H1 (cell line): ENCODE results near the gene OR14A16. TPM values are rescaled to one million over a fixed set of nuclear protein-coding genes. Genes with fewer than 3 reads are reported as not detected.

Source experiments
- CTCF ChIA-PET: fragments of 300-600 bp; sonication (Branson Sonifier 250); formaldehyde crosslinking; loops from one replicate; lab custom pipeline; 2021; ENCODE audit not compliant: partially characterized antibody; lab: Charles Lee
- POLR2A ChIA-PET: fragments of 300-600 bp; sonication (Branson Sonifier 250); formaldehyde crosslinking; loops from one replicate; lab custom pipeline; 2021; ENCODE audit warnings: inconsistent platforms; ENCODE audit not compliant: partially characterized antibody; lab: Charles Lee
- DNase-seq, 2 experiments: peaks; one replicate each; pipeline versions ENCODE4 v3.0.0 to v3.0.0-alpha.2; 2010 to 2022; ENCODE audit warnings: low spot score in 2 of 2, low read depth in 1 of 2, mixed read lengths in 1 of 2
- FAIRE-seq: peaks from 2 replicates; lab custom pipeline; 2011; peaks lifted over from hg19 to GRCh38; lab: Jason Lieb, UNC
- H2AFZ ChIP-seq: 2 replicates; pipeline ENCODE4 v1.8.1; 2012; ENCODE audit warnings: low read length, inconsistent platforms
- H2AK5ac ChIP-seq: 2 replicates; pipeline ENCODE4 v1.6.1; 2013; ENCODE audit warnings: low read depth, low read length
- H2BK120ac ChIP-seq: replicated peaks from 2 replicates; pipeline ENCODE3; 2013; ENCODE audit warnings: low read depth, low read length, inconsistent platforms
- H2BK12ac ChIP-seq: 2 replicates; pipeline ENCODE4 v1.6.1; 2013; ENCODE audit warnings: low read depth, low read length
- H2BK15ac ChIP-seq: 2 replicates; pipeline ENCODE4 v1.6.1; 2013; ENCODE audit warnings: low read length
- H2BK20ac ChIP-seq: 2 replicates; pipeline ENCODE4 v1.6.1; 2013; ENCODE audit warnings: low read length
- H2BK5ac ChIP-seq: 2 replicates; pipeline ENCODE4 v1.6.1; 2013; ENCODE audit warnings: low read depth, low read length
- H3K14ac ChIP-seq: 2 replicates; pipeline ENCODE4 v1.6.1; 2013; ENCODE audit warnings: inconsistent platforms; ENCODE audit not compliant: insufficient read length
- H3K18ac ChIP-seq: 2 replicates; pipeline ENCODE4 v1.6.1; 2013; ENCODE audit warnings: low read length; ENCODE audit errors: extremely low read depth
- H3K23ac ChIP-seq: 2 replicates; pipeline ENCODE4 v1.6.1; 2013; ENCODE audit warnings: inconsistent platforms; ENCODE audit not compliant: insufficient read length
- H3K23me2 ChIP-seq: 2 replicates; pipeline ENCODE4 v1.6.1; 2013; ENCODE audit warnings: low read depth, low read length
- H3K27ac ChIP-seq: 2 replicates; pipeline ENCODE4 v1.6.1; 2011; ENCODE audit warnings: low read depth, low read length, inconsistent platforms
- H3K27me3 ChIP-seq, 4 experiments: replicated peaks in 1 of 4; 1 replicate in 1 of 4; 2 replicates in 3 of 4; pipeline versions ENCODE4 v1.6.1 to v1.8.1; 2011 to 2013; ENCODE audit warnings: low read length in 3 of 4, mild to moderate bottlenecking in 3 of 4, inconsistent platforms in 2 of 4, mixed read lengths in 2 of 4, moderate library complexity in 1 of 4; ENCODE audit not compliant: control insufficient read depth in 3 of 4, insufficient read depth in 3 of 4; ENCODE audit errors: extremely low read depth in 1 of 4
- H3K36me3 ChIP-seq, 4 experiments: 2 replicates each; pipeline versions ENCODE4 v1.6.1 to v1.8.1; 2011 to 2013; ENCODE audit warnings: mild to moderate bottlenecking in 4 of 4, low read length in 3 of 4, moderate library complexity in 2 of 4, control low read depth in 1 of 4, inconsistent platforms in 1 of 4; ENCODE audit not compliant: insufficient read depth in 4 of 4, control insufficient read depth in 2 of 4
- H3K4ac ChIP-seq: replicated peaks from 2 replicates; pipeline ENCODE3; 2013; ENCODE audit warnings: low read length, low read depth, mixed read lengths, inconsistent platforms; ENCODE audit not compliant: insufficient read length
- H3K4me1 ChIP-seq, 4 experiments: replicated peaks in 1 of 4; 1 replicate in 1 of 4; 2 replicates in 3 of 4; pipeline versions ENCODE4 v1.6.1 to v1.8.1; 2011 to 2013; ENCODE audit warnings: low read length in 3 of 4, inconsistent platforms in 2 of 4, mixed read lengths in 1 of 4; ENCODE audit not compliant: insufficient read depth in 4 of 4, control insufficient read depth in 3 of 4
- H3K4me2 ChIP-seq, 2 experiments: 2 replicates each; pipeline versions ENCODE4 v1.6.1 to v1.8.1; 2011 to 2013; ENCODE audit warnings: low read depth in 2 of 2, low read length in 2 of 2, control low read depth in 1 of 2, inconsistent platforms in 1 of 2, mild to moderate bottlenecking in 1 of 2; ENCODE audit not compliant: insufficient read depth in 1 of 2
- H3K4me3 ChIP-seq, 4 experiments: fragments of 200-600, 300-600 bp in 1 of 4; sonication (generic), shearing (Covaris generic), sonication (Bioruptor Twin) in 1 of 4; 2 replicates each; pipeline versions ENCODE4 v1.5.1 to v1.8.1; 2011 to 2016; ENCODE audit warnings: low read length in 4 of 4, low read depth in 3 of 4, control low read depth in 2 of 4, inconsistent platforms in 2 of 4, mild to moderate bottlenecking in 2 of 4, mixed read lengths in 1 of 4, moderate library complexity in 1 of 4; ENCODE audit not compliant: insufficient read depth in 2 of 4; ENCODE audit errors: extremely low read depth in 1 of 4
- H3K56ac ChIP-seq: replicated peaks from 2 replicates; pipeline ENCODE3; 2013; ENCODE audit warnings: low read depth, mild to moderate bottlenecking, mixed read lengths, low read length, inconsistent platforms; ENCODE audit not compliant: insufficient read length
- H3K79me1 ChIP-seq: 2 replicates; pipeline ENCODE4 v1.6.1; 2013; ENCODE audit warnings: low read depth, low read length, control low read depth
- H3K79me2 ChIP-seq, 2 experiments: 2 replicates each; pipeline versions ENCODE4 v1.6.1 to v1.8.1; 2012 to 2013; ENCODE audit warnings: low read length in 2 of 2, mild to moderate bottlenecking in 2 of 2, inconsistent platforms in 1 of 2; ENCODE audit not compliant: insufficient read depth in 2 of 2, control insufficient read depth in 1 of 2
- H3K9ac ChIP-seq, 4 experiments: replicated peaks in 1 of 4; 1 replicate in 1 of 4; 2 replicates in 3 of 4; pipeline versions ENCODE4 v1.6.1 to v1.8.1; 2011 to 2013; ENCODE audit warnings: low read depth in 3 of 4, low read length in 3 of 4, control low read depth in 2 of 4, mild to moderate bottlenecking in 2 of 4, moderate library complexity in 2 of 4, inconsistent platforms in 1 of 4; ENCODE audit errors: extremely low read depth in 1 of 4
- H3K9me3 ChIP-seq, 2 experiments: 2 replicates each; pipeline versions ENCODE4 v1.6.1 to v1.8.1; 2012 to 2013; ENCODE audit warnings: mild to moderate bottlenecking in 2 of 2, moderate library complexity in 2 of 2, control low read depth in 1 of 2, inconsistent platforms in 1 of 2, low read depth in 1 of 2, low read length in 1 of 2, mixed read lengths in 1 of 2; ENCODE audit not compliant: insufficient read depth in 2 of 2
- H4K20me1 ChIP-seq, 2 experiments: replicated peaks in 1 of 2; 2 replicates each; pipeline versions ENCODE3 to v1.8.1; 2011 to 2013; ENCODE audit warnings: inconsistent platforms in 2 of 2, low read length in 2 of 2, mild to moderate bottlenecking in 1 of 2; ENCODE audit not compliant: insufficient read depth in 2 of 2, control insufficient read depth in 1 of 2
- H4K5ac ChIP-seq: 2 replicates; pipeline ENCODE4 v1.6.1; 2013; ENCODE audit warnings: low read length, low read depth, mixed read lengths, inconsistent platforms; ENCODE audit not compliant: insufficient read length
- H4K8ac ChIP-seq: 2 replicates; pipeline ENCODE4 v1.8.0; 2013; ENCODE audit warnings: mild to moderate bottlenecking, moderate library complexity, low read length, inconsistent platforms; ENCODE audit not compliant: insufficient read depth; ENCODE audit errors: extremely low read depth
- H4K91ac ChIP-seq: replicated peaks from 2 replicates; pipeline ENCODE3; 2013; ENCODE audit warnings: low read length, mixed read lengths, inconsistent platforms; ENCODE audit not compliant: insufficient read length
- CBX5 ChIP-seq: fragments of 300-800, 300-1000 bp; sonication (generic); IDR thresholded peaks from 2 replicates; pipeline ENCODE4 v1.7.1; 2016; ENCODE audit warnings: antibody characterized with exemption, low read length, low read depth
- CHD1 ChIP-seq: IDR thresholded peaks from 2 replicates; pipeline ENCODE4 v1.6.1; 2012; ENCODE audit warnings: low read depth, low read length, improper control_type of control experiment
- CHD2 ChIP-seq: IDR thresholded peaks from 2 replicates; pipeline ENCODE4 v1.6.1; 2012; ENCODE audit warnings: low read length, improper control_type of control experiment
- E2F6 ChIP-seq: IDR thresholded peaks from 2 replicates; pipeline ENCODE4 v1.6.1; 2012; ENCODE audit warnings: inconsistent platforms
- GTF2F1 ChIP-seq: IDR thresholded peaks from 2 replicates; pipeline ENCODE4 v1.6.1; 2012; ENCODE audit warnings: low read depth, low read length, improper control_type of control experiment, borderline replicate concordance
- KDM4A ChIP-seq: IDR thresholded peaks from one replicate; pipeline ENCODE4 v1.7.1; 2012; ENCODE audit warnings: low read depth, mild to moderate bottlenecking, moderate library complexity, low read length, inconsistent platforms; ENCODE audit not compliant: severe bottlenecking
- KDM5A ChIP-seq: fragments of 200-600 bp; IDR thresholded peaks from 2 replicates; pipeline ENCODE4 v1.7.1; 2012; ENCODE audit warnings: mild to moderate bottlenecking, low read length, inconsistent platforms, mixed read lengths
- RBBP5 ChIP-seq: IDR thresholded peaks from 2 replicates; pipeline ENCODE4 v1.7.1; 2012; ENCODE audit warnings: low read depth, mild to moderate bottlenecking, inconsistent platforms, low read length, moderate library complexity, borderline replicate concordance
- SIX5 ChIP-seq: IDR thresholded peaks from 2 replicates; pipeline ENCODE4 v1.6.1; 2011; ENCODE audit warnings: mild to moderate bottlenecking, low read depth, low read length
- SRF ChIP-seq: IDR thresholded peaks from 2 replicates; pipeline ENCODE4 v1.6.1; 2011; ENCODE audit warnings: mild to moderate bottlenecking, low read depth, low read length, moderate library complexity
- TBP ChIP-seq: IDR thresholded peaks from 2 replicates; pipeline ENCODE4 v1.6.1; 2011; ENCODE audit warnings: low read depth, low read length, improper control_type of control experiment
- TEAD4 ChIP-seq: IDR thresholded peaks from 2 replicates; pipeline ENCODE4 v1.6.1; 2012; ENCODE audit warnings: low read depth, low read length, inconsistent platforms, mixed read lengths
- ZNF274 ChIP-seq: IDR thresholded peaks from 2 replicates; pipeline ENCODE4 v1.7.0; 2012; ENCODE audit warnings: low read length, borderline replicate concordance; ENCODE audit errors: extremely low read depth
- WGBS, 2 experiments: shearing (Covaris generic) in 1 of 2; methylation state at CpG; one replicate each; pipeline versions ENCODE4 v1.1.6 to v1.1.7; 2013 to 2015; ENCODE audit warnings: low lambda C conversion rate in 2 of 2, mixed read lengths in 2 of 2, inconsistent platforms in 1 of 2, low coverage in 1 of 2, missing lambda C conversion rate in 1 of 2; ENCODE audit not compliant: insufficient replicate concordance in 2 of 2, insufficient coverage in 1 of 2, insufficient read length in 1 of 2; ENCODE audit errors: extremely low coverage in 1 of 2, missing lambda C conversion rate in 1 of 2; 5-methylcytosine and 5-hydroxymethylcytosine counted together
- polyA plus RNA-seq, 7 experiments: library from polyadenylated mRNA; depleted of rRNA in 3 of 7; stranded (reverse) in 5 of 7; unstranded in 2 of 7; fragments of >200 nt in 5 of 7; fragments of 200-250 nt in 2 of 7; gene quantifications; 1 replicate in 5 of 7; 2 replicates in 1 of 7; 4 replicates in 1 of 7; pipeline versions ENCODE4 v1.2.1 to v1.2.3, GENCODE V29; 2011 to 2013; ENCODE audit warnings: missing spikeins in 2 of 7, mixed read lengths in 2 of 7
- total RNA-seq: library from RNA; stranded (reverse); fragmentation: NEBNext Ultra II Directional; extraction: Animal tissue kit (Norgen Biotek cat#: 25700); gene quantifications from 2 replicates; pipeline ENCODE4 v1.2.1, GENCODE V29; 2021

Gene OR14A16
- total and polyA plus RNA-seq, 2 of the 8 experiments (the other 6 are each of a cell fraction or from before 2014, with no cell fraction given), result not detected

- Histone ChIP-seq H3K27ac (no peak overlapping the region), H2BK120ac (no peak overlapping the region), H3K4ac (no peak overlapping the region), H4K8ac (no peak overlapping the region), H2AK5ac (no peak overlapping the region), H3K9ac (no peak overlapping the region; a peak in 1 of 7 replicates), H2AFZ (no peak overlapping the region), H4K5ac (no peak overlapping the region), H4K91ac (no peak overlapping the region), H2BK12ac (no peak overlapping the region), H3K4me1 (no peaks in the 10 kb centered on the region; a peak in 1 of 7 replicates), H2BK15ac (no peak overlapping the region), H3K14ac (no peak overlapping the region), H3K23me2 (no peaks in the 10 kb centered on the region), H3K9me3 (peaks cover 53 to 79% of the 10 kb centered on the region in 2 experiments; a peak in 3 of 4 replicates), H2BK5ac (no peak overlapping the region), H4K20me1 (no peaks in the 10 kb centered on the region), H3K27me3 (no peaks in the 10 kb centered on the region), H3K4me3 (peak overlapping the region in 1 of 4 experiments; percentile 56; a peak in 1 of 8 replicates), H3K36me3 (no peaks in the 10 kb centered on the region; a peak in 1 of 8 replicates), H2BK20ac (no peak overlapping the region), H3K79me2 (no peaks in the 10 kb centered on the region), H3K56ac (no peak overlapping the region), H3K79me1 (no peaks in the 10 kb centered on the region), H3K18ac (no peak overlapping the region), H3K4me2 (peak overlapping the region in 1 of 2 experiments; percentile 63; a peak in 1 of 4 replicates), H3K23ac (no peak overlapping the region)
- DNase-seq (no peak), FAIRE-seq (no peak)
- WGBS, 2 experiments, result 87% methylated on average over 15 of the region's 15 CpGs; no CpG with 5 or more reads in 1 of the 2 experiments
- POLR2A ChIA-PET, result no interaction called here
- CTCF ChIA-PET, result interaction anchor here (0.9 kb wide), 1 partner anchor 24 kb away, joined by 4 read pairs; no protein-coding TSS in a partner anchor
- TF ChIP-seq RBBP5, result no peak
- TF ChIP-seq CBX5, result no peak
- no peak for TF ChIP-seq TEAD4
- TF ChIP-seq CHD1, result no peak
- TF ChIP-seq TBP, result no peak
- no peak for TF ChIP-seq SRF
- TF ChIP-seq SIX5, result no peak
- TF ChIP-seq CHD2, result no peak
- TF ChIP-seq E2F6, result no peak
- no peak for TF ChIP-seq KDM4A
- no peak for TF ChIP-seq KDM5A
- no peak for TF ChIP-seq ZNF274
- TF ChIP-seq GTF2F1, result no peak
These were observed 34.2 kb upstream of the OR14A16 start for GRCh38 chr1:247857985-247858619.
